HFFc6 (cell line): ENCODE measurements around the gene TCP1. TPM values are rescaled to one million over a fixed set of nuclear protein-coding genes. Genes with fewer than 3 reads are reported as not detected.

Experiments
- DNase-seq: peaks from one replicate; pipeline ENCODE4 v3.0.0-alpha.2; 2018
- H3K27ac Mint-ChIP-seq: 2 replicates; pipeline ENCODE4 v1.8.0; 2020; ENCODE audit warnings: mild to moderate bottlenecking, mixed read lengths
- H3K27me3 Mint-ChIP-seq: 2 replicates; pipeline ENCODE4 v1.8.0; 2021; ENCODE audit warnings: mild to moderate bottlenecking, moderate library complexity, mixed read lengths; ENCODE audit not compliant: insufficient read depth
- H3K36me3 Mint-ChIP-seq: 2 replicates; pipeline ENCODE4 v1.8.0; 2021; ENCODE audit warnings: low read depth, mixed read lengths
- H3K4me1 Mint-ChIP-seq: 2 replicates; pipeline ENCODE4 v1.8.0; 2020; ENCODE audit warnings: low read depth, mixed read lengths
- H3K4me3 Mint-ChIP-seq: 2 replicates; pipeline ENCODE4 v1.8.0; 2020; ENCODE audit warnings: mild to moderate bottlenecking, moderate library complexity, mixed read lengths
- H3K9me3 Mint-ChIP-seq: 2 replicates; pipeline ENCODE4 v1.8.0; 2020; ENCODE audit warnings: mild to moderate bottlenecking, mixed read lengths
- CTCF ChIP-seq: fragments of 200-600 bp; sonication (generic); IDR thresholded peaks from 2 replicates; pipeline ENCODE4 v1.5.0; 2021; ENCODE audit warnings: antibody characterized with exemption, mild to moderate bottlenecking
- long read RNA-seq: library from polyadenylated mRNA; unstranded; transcript quantifications from one replicate; pipeline ENCODE4 v2.0.0, GENCODE V29; 2019
- total RNA-seq, 6 experiments: library from RNA; stranded (reverse); fragmentation: NEBNext Ultra II Directional; extraction: Animal tissue kit (Norgen Biotek cat#: 25700); gene quantifications; 2 replicates in 1 of 6; 3 replicates in 5 of 6; pipeline ENCODE4 v1.2.3, GENCODE V29; 2021

The TCP1 gene
- total RNA-seq = 100 to 1,000 TPM; 212 to 270 (median 225) TPM
- long read RNA-seq, transcript TCP1-201 (12 exons, 2,499 nt) = major isoform, 365 of 405 reads
- long read RNA-seq, partial matches to known transcripts = 30 of 405 reads
- long read RNA-seq, other reads (novel, unspliced or antisense) = 6 of 405 reads

- peaks cover 50% of the 10 kb centered on the region for H3K36me3 Mint-ChIP-seq
- DNase-seq = peak; percentile 100
These were observed at the start of gene TCP1 for GRCh38 chr6:159789377-159790148. TSS of gene TCP1 (minus strand) at chr6:159789602. CDS start at chr6:159789468, 134 bp downstream.

DNA sequence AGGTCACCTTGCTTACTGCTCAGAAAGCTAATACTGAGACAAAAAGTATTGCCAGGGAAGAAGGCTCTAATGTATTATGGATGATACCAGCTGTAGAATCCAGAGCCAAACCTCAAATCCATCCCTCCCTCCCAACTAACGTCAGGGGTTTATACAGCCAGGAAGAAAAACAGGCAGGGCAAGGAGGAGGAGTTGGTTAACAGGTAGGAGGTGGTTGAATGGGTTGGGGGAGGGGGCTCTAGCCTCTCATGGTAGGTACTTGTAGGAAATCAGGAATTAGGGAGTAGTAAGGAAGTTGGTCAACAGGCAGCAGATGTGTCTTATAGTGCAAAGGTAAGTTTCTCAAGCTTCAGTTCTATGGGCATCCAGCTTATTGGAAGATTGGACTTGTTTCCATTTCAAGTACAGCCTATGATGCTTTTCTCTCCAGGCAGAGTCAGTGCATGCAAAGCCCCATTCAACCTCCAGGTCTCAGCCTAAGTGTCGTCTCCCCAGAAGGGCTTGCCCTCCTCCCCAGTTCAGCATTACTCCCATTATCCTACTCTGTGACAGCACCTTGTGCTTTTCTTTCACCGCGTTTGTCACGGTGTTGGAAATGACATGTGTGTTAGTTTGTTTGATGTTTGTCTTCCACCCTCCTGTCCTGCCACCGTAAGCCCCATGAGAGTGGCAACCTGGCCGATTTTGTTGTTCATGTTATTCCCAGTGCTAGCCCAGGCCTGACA, 48.8 kb upstream of the TCP1 start:
- no peak for TF ChIP-seq CTCF
- no peaks in the 10 kb centered on the region for H3K36me3 Mint-ChIP-seq
- H3K4me3 Mint-ChIP-seq = no peak overlapping the region
- H3K27me3 Mint-ChIP-seq = peaks cover 4% of the 10 kb centered on the region; the same call in 1 of the 2 replicates
- H3K27ac Mint-ChIP-seq = no peak overlapping the region
- no peak for DNase-seq
- H3K4me1 Mint-ChIP-seq = peaks cover 26% of the 10 kb centered on the region
- H3K9me3 Mint-ChIP-seq = no peaks in the 10 kb centered on the region

More at GRCh38 chr6:159789377-159790148, at the start of gene TCP1:
- TF ChIP-seq CTCF = no peak
- Mint-ChIP-seq H3K4me3 (peak within 1 kb of the TSS; percentile 93), H3K4me1 (peaks cover 46% of the 10 kb centered on the region), H3K27me3 (peaks cover 6% of the 10 kb centered on the region; the same call in 1 of the 2 replicates), H3K9me3 (no peaks in the 10 kb centered on the region), H3K27ac (peak within 1 kb of the TSS; percentile 94)

DNA sequence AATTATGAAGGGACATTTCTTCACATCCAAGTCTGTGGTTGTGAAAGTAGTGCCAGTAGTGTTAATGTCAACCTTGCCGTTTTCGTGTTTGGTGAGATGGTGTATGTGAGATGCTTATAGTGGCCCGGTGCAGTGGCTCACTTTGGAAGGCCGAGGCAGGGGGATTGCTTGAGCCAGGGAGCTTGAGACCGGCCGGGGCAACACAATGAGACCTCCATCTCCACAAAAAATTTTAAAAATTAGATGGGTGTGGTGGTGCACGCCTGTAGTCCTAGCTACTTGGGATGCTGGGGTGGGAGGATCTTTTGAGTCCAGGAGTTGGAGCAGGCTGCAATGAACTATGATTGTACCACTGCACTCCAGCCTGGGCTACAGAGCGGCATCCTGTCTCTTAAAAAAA, 48.1 kb upstream of the TCP1 start:
- Mint-ChIP-seq H3K27me3 (peaks cover 4% of the 10 kb centered on the region; the same call in 1 of the 2 replicates), H3K4me1 (peaks cover 33% of the 10 kb centered on the region), H3K27ac (no peak overlapping the region)

DNA sequence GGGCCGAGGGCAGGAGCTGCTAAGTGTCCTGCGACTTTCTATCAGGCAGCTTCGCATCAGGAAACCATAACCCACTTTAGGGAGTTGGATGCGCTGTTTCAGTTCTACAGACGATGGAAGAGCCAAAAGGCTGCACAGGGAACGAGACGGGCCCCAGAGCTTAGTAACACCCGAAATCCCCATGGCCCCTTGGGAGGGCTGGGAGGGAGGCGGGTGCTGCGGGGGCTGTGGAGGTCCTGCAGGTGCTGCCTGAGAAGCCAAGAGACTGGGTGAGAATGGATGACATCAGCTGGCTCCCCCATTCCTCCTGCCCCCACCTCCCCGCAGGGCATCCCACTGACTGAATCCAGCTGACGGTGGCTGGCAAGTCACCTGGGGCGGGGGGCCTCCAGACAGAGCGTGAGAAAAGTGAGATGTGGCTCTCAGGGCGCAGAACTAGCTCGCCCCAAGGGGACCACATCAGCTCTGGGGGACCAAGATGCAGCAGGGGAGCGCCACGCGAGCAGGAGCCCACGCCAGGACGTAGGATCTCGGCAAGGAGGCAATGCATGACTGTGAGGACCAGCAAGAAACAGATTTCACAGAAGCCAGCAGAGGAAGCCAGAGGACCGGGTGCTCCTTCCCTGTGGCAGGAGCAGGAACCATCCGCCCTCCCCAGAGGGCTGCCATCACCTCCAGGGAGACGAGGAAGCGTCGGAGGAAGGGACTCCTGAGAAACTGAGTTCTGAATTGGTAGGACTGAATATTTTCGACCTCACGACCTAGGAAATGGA, 47.5 kb upstream of the TCP1 start:
- no peak for DNase-seq
- Mint-ChIP-seq H3K4me3 (no peak overlapping the region), H3K36me3 (no peaks in the 10 kb centered on the region), H3K27ac (no peak overlapping the region), H3K4me1 (peaks cover 33% of the 10 kb centered on the region), H3K9me3 (no peaks in the 10 kb centered on the region), H3K27me3 (peaks cover 4% of the 10 kb centered on the region; the same call in 1 of the 2 replicates)
- TF ChIP-seq CTCF = no peak

More for the DNA sequence above, 48.1 kb upstream of the TCP1 start:
- H3K9me3 Mint-ChIP-seq = no peaks in the 10 kb centered on the region
- DNase-seq = no peak
- no peak for TF ChIP-seq CTCF
- no peaks in the 10 kb centered on the region for H3K36me3 Mint-ChIP-seq
- no peak overlapping the region for H3K4me3 Mint-ChIP-seq

DNA sequence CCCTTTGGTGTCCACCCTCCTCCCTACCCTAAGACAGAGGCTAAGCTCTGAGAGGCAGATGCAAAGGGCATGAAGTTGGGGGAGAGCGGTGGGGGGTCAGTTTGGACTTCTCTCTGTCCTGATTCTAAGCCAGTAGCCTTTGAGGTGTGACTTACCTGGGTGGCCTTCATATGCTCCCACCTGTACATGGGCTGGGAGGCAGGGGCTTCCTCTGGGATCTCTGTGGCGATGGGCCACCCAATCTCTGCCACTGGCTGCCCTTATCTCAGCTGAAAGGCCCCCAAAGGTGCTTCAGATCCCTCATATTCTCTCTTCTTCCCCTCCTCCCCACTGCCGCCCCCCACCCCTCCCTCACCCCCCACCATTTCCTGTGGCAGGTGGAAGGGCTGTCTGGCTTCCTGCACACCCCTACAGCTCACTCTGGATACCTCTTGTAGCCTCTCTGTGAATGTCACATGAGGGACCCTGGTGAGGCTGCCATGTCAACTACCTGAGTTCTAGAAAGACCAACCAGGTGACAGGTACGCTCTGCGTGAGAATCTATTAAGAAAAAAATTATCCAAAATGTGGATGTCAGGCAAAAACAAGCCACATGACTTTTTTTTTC, 44.7 kb upstream of the TCP1 start:
- Mint-ChIP-seq H3K4me3 (peak overlapping the region; percentile 27; the same call in 1 of the 2 replicates), H3K9me3 (no peaks in the 10 kb centered on the region)

More for the DNA sequence above, 44.7 kb upstream of the TCP1 start:
- DNase-seq = no peak
- Mint-ChIP-seq H3K4me1 (peaks cover 57% of the 10 kb centered on the region), H3K27ac (no peak overlapping the region), H3K27me3 (peaks cover 4% of the 10 kb centered on the region), H3K36me3 (no peaks in the 10 kb centered on the region)
- TF ChIP-seq CTCF = no peak; the same call in 1 of the 2 replicates
